HepG2 (cell line): Measurements from ENCODE around the gene RITA1. TPM values are rescaled to one million over a fixed set of nuclear protein-coding genes. Genes with fewer than 3 reads are reported as not detected.

ENCODE experiments used
- ATAC-seq: fragments of 200-7000 bp; cut with Tn5 transposase; 3 replicates; pipeline ENCODE4 v1.9.1; 2020; ENCODE audit warnings: mild to moderate bottlenecking, moderate library complexity
- BruUV-seq: library from RNA; stranded (reverse); fragments of 400-500 nt; replicated peaks from 2 replicates; lab custom pipeline; 2021; lab: Mats Ljungman, UMichigan
- CTCF ChIA-PET: fragments of 300-600 bp; formaldehyde crosslinking; extraction: SDS; loops from one replicate; lab custom pipeline; 2021; ENCODE audit warnings: low total read pairs, inconsistent platforms, low intra/inter-chr PET ratio; lab: Yijun Ruan, JAX
- POLR2A ChIA-PET: fragments of 350-600 bp; sonication (Branson Sonifier 250); formaldehyde crosslinking; loops from one replicate; lab custom pipeline; 2020; ENCODE audit warnings: antibody characterized with exemption, inconsistent platforms; lab: Yijun Ruan, JAX
- DNase-seq: peaks from one replicate; pipeline ENCODE4 v3.0.0-alpha.2; 2015; ENCODE audit warnings: low spot score
- FAIRE-seq: peaks from 3 replicates; lab custom pipeline; 2011; peaks lifted over from hg19 to GRCh38; lab: Jason Lieb, UNC
- H2AFZ ChIP-seq: one replicate; pipeline ENCODE4 v1.6.1; 2011; ENCODE audit warnings: low read length, inconsistent platforms
- H3K27ac ChIP-seq: fragments of 300-600 bp; 3 replicates; pipeline ENCODE4 v1.8.0; 2011; ENCODE audit warnings: mixed run types, mild to moderate bottlenecking, mixed read lengths, low read length, inconsistent platforms; ENCODE audit not compliant: insufficient read depth; ENCODE audit errors: extremely low read length
- H3K27me3 ChIP-seq, 2 experiments: fragments of 200-600 bp in 1 of 2; 2 replicates in 1 of 2; 3 replicates in 1 of 2; pipeline versions ENCODE4 v1.6.0 to v1.8.0; 2011; ENCODE audit warnings: low read length in 2 of 2, mild to moderate bottlenecking in 2 of 2, moderate library complexity in 2 of 2, inconsistent platforms in 1 of 2; ENCODE audit not compliant: insufficient read depth in 2 of 2, control insufficient read depth in 1 of 2
- H3K36me3 ChIP-seq, 2 experiments: fragments of 200-600 bp in 1 of 2; replicated peaks in 1 of 2; 2 replicates in 1 of 2; 3 replicates in 1 of 2; pipeline versions ENCODE4 v1.5.1 to v1.8.0; 2011; ENCODE audit warnings: low read length in 2 of 2, inconsistent platforms in 1 of 2; ENCODE audit not compliant: insufficient read depth in 2 of 2, control insufficient read depth in 1 of 2
- H3K4me1 ChIP-seq: 2 replicates; pipeline ENCODE4 v1.5.1; 2012; ENCODE audit warnings: low read length, inconsistent platforms; ENCODE audit not compliant: insufficient read depth
- H3K4me2 ChIP-seq: 2 replicates; pipeline ENCODE4 v1.6.0; 2011; ENCODE audit warnings: low read depth, low read length, inconsistent platforms
- H3K4me3 ChIP-seq, 3 experiments: fragments of 200-600 bp in 1 of 3; sonication (generic), shearing (Covaris generic) in 1 of 3; replicated peaks in 1 of 3; 2 replicates each; pipeline ENCODE4 v1.5.1; 2011 to 2016; ENCODE audit warnings: low read length in 3 of 3, inconsistent platforms in 2 of 3, low read depth in 2 of 3, mild to moderate bottlenecking in 2 of 3, control low read depth in 1 of 3, mixed read lengths in 1 of 3; ENCODE audit not compliant: insufficient read depth in 1 of 3
- H3K79me2 ChIP-seq: one replicate; pipeline ENCODE4 v1.6.1; 2011; ENCODE audit warnings: low read length, inconsistent platforms; ENCODE audit not compliant: insufficient read depth
- H3K9ac ChIP-seq: 2 replicates; pipeline ENCODE4 v1.6.0; 2011; ENCODE audit warnings: mild to moderate bottlenecking, low read depth, low read length, inconsistent platforms; ENCODE audit not compliant: insufficient read depth
- H3K9me3 ChIP-seq: 2 replicates; pipeline ENCODE4 v1.5.1; 2012; ENCODE audit warnings: mild to moderate bottlenecking, low read length
- H4K20me1 ChIP-seq: 2 replicates; pipeline ENCODE4 v1.6.0; 2011; ENCODE audit warnings: inconsistent platforms, mild to moderate bottlenecking, low read length, moderate library complexity; ENCODE audit not compliant: insufficient read depth
- ARNTL ChIP-seq: sonication (generic); formaldehyde crosslinking; IDR thresholded peaks from 2 replicates; pipeline ENCODE4 v1.4.0; 2020; ENCODE audit warnings: mild to moderate bottlenecking, missing genetic modification reagents
- FOSL2 ChIP-seq: sonication (generic); formaldehyde crosslinking; IDR thresholded peaks from 2 replicates; pipeline ENCODE4 v1.4.0; 2020; ENCODE audit warnings: missing genetic modification reagents
- HOXA5 ChIP-seq: sonication (generic); formaldehyde crosslinking; IDR thresholded peaks from 2 replicates; pipeline ENCODE4 v1.4.0; 2020; ENCODE audit warnings: missing genetic modification reagents
- KLF9 ChIP-seq: IDR thresholded peaks from 2 replicates; pipeline ENCODE4 v1.6.1; 2016; ENCODE audit warnings: low read depth
- NKX3-1 ChIP-seq: sonication (generic); formaldehyde crosslinking; IDR thresholded peaks from 2 replicates; pipeline ENCODE4 v1.5.0; 2020; ENCODE audit warnings: missing genetic modification reagents
- SNAI1 ChIP-seq: sonication (generic); formaldehyde crosslinking; IDR thresholded peaks from 2 replicates; pipeline ENCODE4 v1.5.0; 2020; ENCODE audit warnings: mild to moderate bottlenecking, missing genetic modification reagents, borderline replicate concordance
- SUZ12 ChIP-seq: fragments of 150-350 bp; IDR thresholded peaks from 2 replicates; pipeline ENCODE4 v1.6.1; 2014; ENCODE audit warnings: low read depth, low read length
- THAP8 ChIP-seq: sonication (generic); formaldehyde crosslinking; IDR thresholded peaks from 2 replicates; pipeline ENCODE4 v1.5.1; 2020; ENCODE audit warnings: missing genetic modification reagents, mild to moderate bottlenecking, borderline replicate concordance
- ZBTB43 ChIP-seq: sonication (generic); formaldehyde crosslinking; conservative IDR thresholded peaks from 2 replicates; pipeline ENCODE4 v1.4.0; 2020; ENCODE audit warnings: missing genetic modification reagents
- ZNF142 ChIP-seq: sonication (generic); formaldehyde crosslinking; IDR thresholded peaks from 2 replicates; pipeline ENCODE4 v1.4.0; 2020; ENCODE audit warnings: missing genetic modification reagents
- ZNF143 ChIP-seq: sonication (generic); formaldehyde crosslinking; IDR thresholded peaks from 2 replicates; pipeline ENCODE4 v1.4.0; 2020; ENCODE audit warnings: missing genetic modification reagents
- ZNF180 ChIP-seq: sonication (generic); formaldehyde crosslinking; IDR thresholded peaks from 2 replicates; pipeline ENCODE4 v1.4.0; 2020; ENCODE audit warnings: low read depth, missing genetic modification reagents, borderline replicate concordance
- ZNF224 ChIP-seq: sonication (generic); formaldehyde crosslinking; IDR thresholded peaks from 2 replicates; pipeline ENCODE4 v1.5.0; 2020; ENCODE audit warnings: mild to moderate bottlenecking, missing genetic modification reagents
- ZNF232 ChIP-seq: sonication (generic); formaldehyde crosslinking; IDR thresholded peaks from 2 replicates; pipeline ENCODE4 v1.4.0; 2020; ENCODE audit warnings: missing genetic modification reagents, borderline replicate concordance
- ZNF333 ChIP-seq: sonication (generic); formaldehyde crosslinking; IDR thresholded peaks from 2 replicates; pipeline ENCODE4 v1.4.0; 2020; ENCODE audit warnings: mild to moderate bottlenecking, missing genetic modification reagents, borderline replicate concordance
- ZNF350 ChIP-seq: sonication (generic); formaldehyde crosslinking; IDR thresholded peaks from 2 replicates; pipeline ENCODE4 v1.4.0; 2020; ENCODE audit warnings: mild to moderate bottlenecking, low read depth, missing genetic modification reagents, borderline replicate concordance
- ZNF556 ChIP-seq: sonication (generic); formaldehyde crosslinking; IDR thresholded peaks from 2 replicates; pipeline ENCODE4 v1.4.0; 2020; ENCODE audit warnings: mild to moderate bottlenecking, missing genetic modification reagents, borderline replicate concordance
- WGBS: methylation state at CpG from one replicate; pipeline ENCODE4 v1.1.6; 2017; ENCODE audit warnings: low lambda C conversion rate; 5-methylcytosine and 5-hydroxymethylcytosine counted together
- in situ Hi-C: cut with HindIII; loops from 2 replicates; pipeline ENCODE4 v1.10.0; 2017; ENCODE audit warnings: low pct_unique_long_range_greater_than_20kb; ENCODE audit not compliant: extremely low pct_ligation_motif_present
- intact Hi-C: fragments of 100-400 bp; cut with micrococcal nuclease; formaldehyde crosslinking; loops from one replicate; pipeline ENCODE4 v1.10.0; 2022; ENCODE audit not compliant: unreplicated experiment
- polyA plus RNA-seq, 8 experiments: library from polyadenylated mRNA; depleted of rRNA in 3 of 8; stranded (reverse) in 7 of 8; unstranded in 1 of 8; fragments of >200 nt; fragmentation: Illumina TruSeq in 4 of 8; extraction: Trizol in 4 of 8; gene quantifications; 2 replicates each; pipeline versions ENCODE4 v1.2.1 to v1.2.3, GENCODE V29; 2011 to 2016; ENCODE audit warnings: low read depth in 4 of 8, missing spikeins in 1 of 8, mixed read lengths in 1 of 8; ENCODE audit not compliant: insufficient read depth in 1 of 8
- total RNA-seq, 5 experiments: library from RNA; depleted of rRNA; stranded (reverse); fragments of >200 nt; fragmentation: Illumina TruSeq; extraction: Trizol; gene quantifications; 2 replicates each; pipeline ENCODE4 v1.2.3, GENCODE V29; 2016; ENCODE audit warnings: low read depth in 1 of 5
- TF ChIP-seq, protein P1 (sequence below): sonication (generic); formaldehyde crosslinking; IDR thresholded peaks from 2 replicates; pipeline ENCODE4 v1.4.0; 2020; ENCODE audit warnings: mild to moderate bottlenecking, missing genetic modification reagents

The RITA1 gene
- total and polyA plus RNA-seq, 2 of the 13 experiments (the other 11 are each of a cell fraction or from before 2014, with no cell fraction given) = 12.4 to 28.9 TPM

DNA sequence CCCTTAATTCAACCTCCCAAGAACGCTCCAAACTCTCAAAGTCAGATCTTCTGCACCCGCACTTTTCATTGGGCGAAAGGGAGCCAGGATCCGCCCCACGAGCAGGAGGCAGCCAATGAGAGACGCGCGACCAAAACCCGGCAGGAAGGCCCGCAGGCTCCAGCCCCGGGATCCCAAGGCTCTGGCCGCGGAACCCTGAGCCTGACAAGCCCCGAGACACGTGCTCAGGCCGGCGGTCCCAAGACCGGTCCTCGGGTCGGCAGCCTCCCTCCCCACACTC is 681 bp upstream of the RITA1 start:
- H2AFZ ChIP-seq = no peak overlapping the region
- in situ Hi-C loops (no loop called here), intact Hi-C loops (loop anchor here (1.0 kb wide), 1 partner anchor 36 kb away; the partner anchor contains the start of gene TPCN1)
- H3K79me2 ChIP-seq = peaks cover 50% of the 10 kb centered on the region
- POLR2A ChIA-PET = interaction anchor here (0.7 to 2.5 kb wide), 16 partner anchors 9 to 150 kb away, joined by 3 to 14 read pairs (median 5); partner anchors contain the start of genes CFAP73, SLC8B1 and TPCN1
- peak overlapping the region; percentile 98 for H3K9ac ChIP-seq
- peak overlapping the region; percentile 70 to 96 (median 86) for H3K4me3 ChIP-seq
- FAIRE-seq (peak; percentile 63), DNase-seq (peak; percentile 84), ATAC-seq (peak; percentile 88)
- peak overlapping the region; percentile 93 for H3K27ac ChIP-seq
- WGBS = 0% methylated on average over 3 of the region's 20 CpGs
- peaks cover 34% of the 10 kb centered on the region for H3K4me1 ChIP-seq
- H3K9me3 ChIP-seq = no peaks in the 10 kb centered on the region
- no peaks in the 10 kb centered on the region for H3K27me3 ChIP-seq
- no peaks in the 10 kb centered on the region; the same call in 1 of the 2 replicates for H4K20me1 ChIP-seq
- BruUV-seq = TSS peak; percentile 73
- peaks cover 11 to 28% of the 10 kb centered on the region in 2 experiments; a peak in 4 of 5 replicates for H3K36me3 ChIP-seq
- H3K4me2 ChIP-seq = peak overlapping the region; percentile 80
- CTCF ChIA-PET = no interaction called here
- TF ChIP-seq NKX3-1 (CRISPR knock-in tag) (peak; percentile 66; the same call in 1 of the 2 replicates), ARNTL (CRISPR knock-in tag) (no peak), ZNF224 (CRISPR knock-in tag) (no peak), ZNF232 (CRISPR knock-in tag) (peak; percentile 84), ZNF143 (CRISPR knock-in tag) (no peak), ZNF333 (CRISPR knock-in tag) (no peak), SUZ12 (no peak), ZNF350 (no peak), KLF9 (CRISPR knock-in tag) (no peak), FOSL2 (CRISPR knock-in tag) (no peak), ZNF180 (CRISPR knock-in tag) (no peak), HOXA5 (CRISPR knock-in tag) (0 out of 2 replicates have a peak, but pooled peaks have one; percentile 6), ZNF556 (CRISPR knock-in tag) (no peak), ZNF142 (CRISPR knock-in tag) (no peak), SNAI1 (CRISPR knock-in tag) (no peak), ZBTB43 (CRISPR knock-in tag) (0 out of 2 replicates have a peak, but pooled peaks have one; percentile 16), THAP8 (CRISPR knock-in tag) (peak; percentile 67; the same call in 1 of the 2 replicates)
- TF ChIP-seq, protein P1, sequence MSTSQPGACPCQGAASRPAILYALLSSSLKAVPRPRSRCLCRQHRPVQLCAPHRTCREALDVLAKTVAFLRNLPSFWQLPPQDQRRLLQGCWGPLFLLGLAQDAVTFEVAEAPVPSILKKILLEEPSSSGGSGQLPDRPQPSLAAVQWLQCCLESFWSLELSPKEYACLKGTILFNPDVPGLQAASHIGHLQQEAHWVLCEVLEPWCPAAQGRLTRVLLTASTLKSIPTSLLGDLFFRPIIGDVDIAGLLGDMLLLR (CRISPR knock-in tag) = 0 out of 2 replicates have a peak, but pooled peaks have one; percentile 8
